ENCODE data around the gene UPF3A. TPM values are rescaled to one million over a fixed set of nuclear protein-coding genes. Genes with fewer than 3 reads are reported as not detected.

Gene UPF3A
- total and polyA plus RNA-seq, 9 of the 15 experiments (the other 6 are each of a cell fraction or from before 2014, with no cell fraction given) = 15.6 to 76.5 (median 40.9) TPM

- TF ChIP-seq CHD7 (IDR thresholded peaks at IDR 0.05; ENCODE audit: low read depth, low read length) = no peak
- no peak for TF ChIP-seq ZNF507 (tag; conservative IDR thresholded peaks at IDR 0.05)
- TF ChIP-seq FIP1L1 (IDR thresholded peaks at IDR 0.05; ENCODE audit: low read depth, low read length, poor library complexity, severe bottlenecking) = no peak
- no peak for TF ChIP-seq ZNF436 (CRISPR knock-in tag; IDR thresholded peaks at IDR 0.05)
- no peak; the same call in 1 of the 2 replicates for TF ChIP-seq SP1 (CRISPR knock-in tag; IDR thresholded peaks at IDR 0.05)
- TF ChIP-seq ZNF551 (CRISPR knock-in tag; IDR thresholded peaks at IDR 0.05) = no peak
- TF ChIP-seq, protein P1, sequence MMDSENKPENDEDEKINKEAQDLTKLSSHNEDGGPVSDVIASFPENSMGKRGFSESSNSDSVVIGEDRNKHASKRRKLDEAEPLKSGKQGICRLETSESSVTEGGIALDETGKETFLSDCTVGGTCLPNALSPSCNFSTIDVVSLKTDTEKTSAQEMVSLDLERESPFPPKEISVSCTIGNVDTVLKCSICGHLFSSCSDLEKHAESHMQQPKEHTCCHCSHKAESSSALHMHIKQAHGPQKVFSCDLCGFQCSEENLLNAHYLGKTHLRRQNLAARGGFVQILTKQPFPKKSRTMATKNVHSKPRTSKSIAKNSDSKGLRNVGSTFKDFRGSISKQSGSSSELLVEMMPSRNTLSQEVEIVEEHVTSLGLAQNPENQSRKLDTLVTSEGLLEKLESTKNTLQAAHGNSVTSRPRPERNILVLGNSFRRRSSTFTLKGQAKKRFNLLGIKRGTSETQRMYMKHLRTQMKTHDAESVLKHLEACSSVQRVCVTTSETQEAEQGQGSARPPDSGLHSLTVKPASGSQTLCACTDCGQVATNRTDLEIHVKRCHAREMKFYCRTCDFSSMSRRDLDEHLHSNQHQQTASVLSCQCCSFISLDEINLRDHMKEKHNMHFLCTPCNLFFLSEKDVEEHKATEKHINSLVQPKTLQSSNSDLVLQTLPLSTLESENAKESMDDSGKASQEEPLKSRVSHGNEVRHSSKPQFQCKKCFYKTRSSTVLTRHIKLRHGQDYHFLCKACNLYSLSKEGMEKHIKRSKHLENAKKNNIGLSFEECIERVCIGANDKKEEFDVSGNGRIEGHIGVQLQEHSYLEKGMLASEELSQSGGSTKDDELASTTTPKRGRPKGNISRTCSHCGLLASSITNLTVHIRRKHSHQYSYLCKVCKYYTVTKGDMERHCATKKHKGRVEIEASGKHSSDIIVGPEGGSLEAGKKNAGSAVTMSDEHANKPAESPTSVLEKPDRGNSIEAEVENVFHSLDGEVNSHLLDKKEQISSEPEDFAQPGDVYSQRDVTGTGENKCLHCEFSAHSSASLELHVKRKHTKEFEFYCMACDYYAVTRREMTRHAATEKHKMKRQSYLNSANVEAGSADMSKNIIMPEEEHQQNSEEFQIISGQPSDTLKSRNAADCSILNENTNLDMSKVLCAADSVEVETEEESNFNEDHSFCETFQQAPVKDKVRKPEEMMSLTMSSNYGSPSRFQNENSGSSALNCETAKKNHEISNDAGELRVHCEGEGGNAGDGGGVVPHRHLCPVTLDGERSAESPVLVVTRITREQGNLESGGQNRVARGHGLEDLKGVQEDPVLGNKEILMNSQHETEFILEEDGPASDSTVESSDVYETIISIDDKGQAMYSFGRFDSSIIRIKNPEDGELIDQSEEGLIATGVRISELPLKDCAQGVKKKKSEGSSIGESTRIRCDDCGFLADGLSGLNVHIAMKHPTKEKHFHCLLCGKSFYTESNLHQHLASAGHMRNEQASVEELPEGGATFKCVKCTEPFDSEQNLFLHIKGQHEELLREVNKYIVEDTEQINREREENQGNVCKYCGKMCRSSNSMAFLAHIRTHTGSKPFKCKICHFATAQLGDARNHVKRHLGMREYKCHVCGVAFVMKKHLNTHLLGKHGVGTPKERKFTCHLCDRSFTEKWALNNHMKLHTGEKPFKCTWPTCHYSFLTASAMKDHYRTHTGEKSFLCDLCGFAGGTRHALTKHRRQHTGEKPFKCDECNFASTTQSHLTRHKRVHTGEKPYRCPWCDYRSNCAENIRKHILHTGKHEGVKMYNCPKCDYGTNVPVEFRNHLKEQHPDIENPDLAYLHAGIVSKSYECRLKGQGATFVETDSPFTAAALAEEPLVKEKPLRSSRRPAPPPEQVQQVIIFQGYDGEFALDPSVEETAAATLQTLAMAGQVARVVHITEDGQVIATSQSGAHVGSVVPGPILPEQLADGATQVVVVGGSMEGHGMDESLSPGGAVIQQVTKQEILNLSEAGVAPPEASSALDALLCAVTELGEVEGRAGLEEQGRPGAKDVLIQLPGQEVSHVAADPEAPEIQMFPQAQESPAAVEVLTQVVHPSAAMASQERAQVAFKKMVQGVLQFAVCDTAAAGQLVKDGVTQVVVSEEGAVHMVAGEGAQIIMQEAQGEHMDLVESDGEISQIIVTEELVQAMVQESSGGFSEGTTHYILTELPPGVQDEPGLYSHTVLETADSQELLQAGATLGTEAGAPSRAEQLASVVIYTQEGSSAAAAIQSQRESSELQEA (IDR thresholded peaks at IDR 0.05; ENCODE audit: low read depth) = no peak
These were observed 43.8 kb upstream of the UPF3A start (continued) for GRCh38 chr13:114237415-114238112.

Data from K562 (cell line).